Measurements from ENCODE around the gene PRKCH.

- TF ChIP-seq CTCF (IDR thresholded peaks at IDR 0.05) (no peak), POLR2A (IDR thresholded peaks at IDR 0.05) (no peak)
Measured at GRCh38 chr14:61520576-61520975, 199.2 kb downstream of the PRKCH start.

Data from body of pancreas (tissue), 4 donors.